AML-193 (cell line): ENCODE measurements around the gene FGGY.
"Not testable (repeated sequence)": the region's sequence is repeated elsewhere in the genome, so short reads cannot be mapped to it uniquely, and the experiment has no call there.

Source experiments
- DNase-seq, 2 experiments: peaks; one replicate each; lab custom pipeline; 2025; lab: John Stamatoyannopoulos, UW

The FGGY gene

DNA sequence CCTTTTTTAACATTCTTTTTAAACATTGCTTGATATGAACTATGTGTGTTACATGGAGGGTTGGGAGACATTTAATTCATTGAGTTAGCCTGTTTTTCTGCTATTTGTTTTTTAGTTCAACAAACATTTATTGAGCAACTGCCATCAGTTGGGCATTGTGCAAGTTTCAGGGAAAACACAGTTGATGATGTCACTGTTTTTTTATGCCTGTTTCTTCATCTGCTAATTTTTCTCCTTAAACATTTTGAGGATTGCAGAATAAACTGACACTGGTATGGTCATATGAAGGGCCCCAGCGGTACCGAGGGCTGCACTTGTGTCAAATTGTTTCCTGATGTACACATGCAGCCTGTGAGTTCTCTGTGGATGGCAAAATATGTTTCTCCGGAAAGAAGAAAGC is 253.0 kb downstream of the FGGY start:
- DNase-seq = peak; percentile 58 to 60

DNA sequence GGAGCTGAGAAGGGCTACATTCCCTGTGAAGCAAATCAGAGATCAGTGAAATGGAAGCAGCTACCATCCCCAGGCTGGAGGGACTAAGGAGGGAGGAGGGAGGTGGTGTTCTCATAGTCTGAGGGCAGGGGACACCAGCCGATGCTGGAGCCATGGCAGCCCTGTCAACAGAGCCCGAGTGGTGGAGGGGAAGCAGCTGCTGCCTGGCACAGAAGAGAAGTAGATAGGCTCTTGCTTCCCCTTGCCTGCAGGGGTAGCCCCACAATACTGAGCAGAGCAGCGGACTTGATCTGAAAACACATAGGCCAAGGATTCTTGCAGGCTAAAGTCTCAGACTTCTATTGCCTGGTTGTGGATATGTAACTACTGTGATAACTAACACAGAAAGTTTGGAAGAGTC is 255.1 kb downstream of the FGGY start:
- DNase-seq = no peak

DNA sequence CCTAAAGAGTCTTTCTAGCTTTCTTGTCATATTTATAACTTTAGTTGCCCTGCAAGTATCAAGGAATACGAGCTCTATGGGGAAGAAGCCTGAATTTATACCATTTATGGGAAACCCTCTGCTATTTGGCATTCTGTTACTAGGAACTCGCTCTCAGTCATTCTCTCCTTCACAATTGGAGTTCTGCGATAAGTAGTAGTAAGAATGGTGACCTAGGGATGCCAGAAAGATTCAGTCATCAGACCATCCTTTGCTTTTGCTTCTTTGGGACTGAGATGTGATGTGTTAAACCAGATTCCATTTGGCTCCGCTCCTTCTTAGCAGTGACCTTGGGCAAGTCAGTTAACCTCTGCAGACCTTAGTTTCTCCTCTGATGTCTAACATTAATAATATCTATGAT is 256.5 kb downstream of the FGGY start:
- DNase-seq = no peak

DNA sequence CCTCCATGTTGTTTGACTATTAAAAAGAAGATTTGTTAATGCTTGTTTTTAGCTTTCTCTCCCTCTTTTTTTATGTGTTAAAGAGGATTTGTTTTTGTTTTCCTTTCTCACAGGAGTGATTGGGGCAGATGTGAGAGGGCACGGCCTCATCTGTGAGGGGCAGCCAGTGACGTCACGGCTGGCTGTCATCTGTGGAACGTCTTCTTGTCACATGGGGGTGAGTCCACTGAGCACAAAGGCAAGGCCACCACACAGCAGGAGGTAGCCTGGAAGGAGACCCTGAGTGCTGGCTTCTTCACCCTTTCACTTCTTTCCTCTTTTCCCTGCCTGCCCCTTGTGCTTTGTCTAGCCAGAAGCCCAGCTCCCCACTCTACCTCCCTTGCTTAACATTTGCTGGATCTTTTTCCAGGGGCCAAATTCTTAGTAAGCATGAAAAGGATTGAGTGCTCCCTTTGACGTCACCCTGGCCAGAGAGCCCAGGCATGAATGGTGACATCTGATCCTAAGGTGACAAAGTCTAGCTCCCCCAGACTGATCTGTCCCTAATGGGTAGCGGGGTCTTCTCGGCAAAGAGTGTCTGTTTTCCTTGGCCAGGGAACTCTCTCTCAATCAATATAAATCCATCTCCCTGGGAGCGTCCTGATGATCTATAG is 257.2 kb downstream of the FGGY start:
- no peak for DNase-seq

DNA sequence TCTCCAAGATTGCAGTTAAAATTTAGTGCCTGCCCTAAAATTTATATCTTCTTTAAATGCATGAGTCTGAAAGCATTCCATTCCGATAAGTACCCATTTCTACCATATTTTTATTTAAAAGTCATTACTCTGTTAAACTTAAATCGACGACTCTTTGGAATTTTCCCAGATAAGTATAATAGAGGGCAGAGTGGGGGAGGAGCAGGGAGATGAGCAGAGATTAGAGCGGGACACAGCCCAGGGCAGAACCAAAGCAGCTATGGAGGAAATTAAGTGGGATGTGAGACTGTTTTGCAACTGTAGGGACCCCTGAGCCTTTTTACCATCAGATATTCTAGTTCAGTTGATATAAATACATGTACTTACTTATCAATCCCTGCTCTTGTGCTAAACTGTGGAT is 257.9 kb downstream of the FGGY start:
- no peak for DNase-seq

DNA sequence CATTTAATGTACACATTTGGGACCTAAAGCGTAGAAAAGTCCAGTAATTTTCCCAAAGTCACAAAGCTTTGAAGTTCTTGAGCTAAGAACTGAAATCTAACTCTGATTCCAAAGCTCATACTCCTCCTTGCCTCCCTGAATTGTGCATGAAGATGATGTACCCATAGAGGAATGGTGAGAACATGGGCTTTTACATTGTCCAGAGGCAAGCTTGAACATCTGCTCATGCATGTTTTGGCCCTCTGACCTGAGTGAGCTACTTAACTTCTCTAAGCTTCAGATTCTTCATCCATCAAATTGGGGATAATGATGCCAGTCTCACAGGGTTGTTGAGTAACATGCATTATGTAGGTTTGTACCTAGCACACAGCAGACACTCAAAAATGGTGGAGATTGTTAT is 259.5 kb downstream of the FGGY start:
- DNase-seq = no peak

DNA sequence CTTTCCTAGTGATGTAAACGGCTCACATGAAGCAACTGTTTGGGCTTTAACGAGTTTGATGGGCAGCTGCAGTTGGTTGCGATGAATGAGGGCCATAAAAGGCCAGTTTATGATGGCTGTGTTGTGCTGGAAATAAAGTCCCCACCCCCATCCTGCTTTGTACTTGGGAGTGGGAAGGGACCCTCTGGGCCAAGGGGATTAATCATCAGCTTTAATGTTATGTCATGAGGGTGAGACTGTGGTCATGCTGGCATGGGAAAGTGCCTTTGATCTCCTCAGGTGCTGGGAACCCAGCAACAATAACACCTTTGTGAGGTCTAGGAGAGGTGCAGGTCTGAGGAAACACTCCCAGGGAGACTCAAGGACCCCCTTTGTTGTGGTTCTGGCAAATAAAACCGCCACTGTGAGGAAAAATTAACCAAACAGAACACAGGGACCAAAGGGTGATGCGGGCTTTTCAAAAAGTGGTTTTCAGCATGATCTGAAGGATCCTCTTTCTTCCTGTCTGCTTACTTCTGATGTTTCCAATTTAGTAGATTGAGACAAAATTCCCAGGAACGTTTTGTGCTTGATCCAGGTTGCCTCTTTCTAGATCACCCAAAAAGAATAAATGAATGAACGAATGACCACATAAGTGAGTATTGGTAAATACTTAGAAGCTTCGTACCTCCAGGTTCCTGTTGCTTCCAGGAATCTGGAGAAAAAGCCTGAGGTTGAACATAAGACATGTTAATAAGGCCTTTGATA is 260.1 kb downstream of the FGGY start:
- DNase-seq = no peak

DNA sequence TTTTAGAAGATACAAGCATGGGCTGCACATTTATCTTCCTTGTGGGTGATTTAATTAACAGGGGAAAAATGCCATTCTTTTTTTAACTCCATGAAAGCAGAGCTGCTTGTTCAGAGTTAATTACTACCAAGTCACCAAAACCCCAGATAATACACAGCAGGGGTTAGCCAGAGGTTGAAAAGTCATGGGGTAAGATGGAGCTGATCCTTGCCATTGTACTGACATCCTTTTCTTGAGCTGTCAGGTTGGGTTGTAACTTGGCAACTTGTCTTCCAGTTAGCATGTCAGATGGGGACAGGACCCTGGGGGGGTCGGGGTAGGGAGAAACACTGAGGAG is 260.6 kb downstream of the FGGY start:
- DNase-seq = no peak

DNA sequence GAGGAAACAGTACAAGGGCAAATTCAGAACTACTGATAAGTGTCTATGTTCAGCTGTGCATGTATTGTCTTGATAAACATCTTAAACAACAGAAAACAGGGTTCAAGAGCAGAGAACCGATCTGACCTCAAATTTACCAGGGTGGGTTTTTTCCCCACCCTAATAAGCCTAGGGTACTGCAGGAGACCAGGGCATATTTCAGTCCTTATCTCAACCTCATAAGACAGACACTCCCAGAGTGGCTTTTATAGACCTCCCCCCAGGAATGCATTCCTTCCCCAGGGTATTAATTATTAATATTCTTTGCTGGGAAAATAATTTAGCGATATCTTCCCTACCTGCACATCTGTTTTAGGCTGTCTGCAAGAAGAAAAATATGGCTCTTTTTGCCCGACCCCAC is 261.7 kb downstream of the FGGY start:
- DNase-seq = not testable (repeated sequence)

DNA sequence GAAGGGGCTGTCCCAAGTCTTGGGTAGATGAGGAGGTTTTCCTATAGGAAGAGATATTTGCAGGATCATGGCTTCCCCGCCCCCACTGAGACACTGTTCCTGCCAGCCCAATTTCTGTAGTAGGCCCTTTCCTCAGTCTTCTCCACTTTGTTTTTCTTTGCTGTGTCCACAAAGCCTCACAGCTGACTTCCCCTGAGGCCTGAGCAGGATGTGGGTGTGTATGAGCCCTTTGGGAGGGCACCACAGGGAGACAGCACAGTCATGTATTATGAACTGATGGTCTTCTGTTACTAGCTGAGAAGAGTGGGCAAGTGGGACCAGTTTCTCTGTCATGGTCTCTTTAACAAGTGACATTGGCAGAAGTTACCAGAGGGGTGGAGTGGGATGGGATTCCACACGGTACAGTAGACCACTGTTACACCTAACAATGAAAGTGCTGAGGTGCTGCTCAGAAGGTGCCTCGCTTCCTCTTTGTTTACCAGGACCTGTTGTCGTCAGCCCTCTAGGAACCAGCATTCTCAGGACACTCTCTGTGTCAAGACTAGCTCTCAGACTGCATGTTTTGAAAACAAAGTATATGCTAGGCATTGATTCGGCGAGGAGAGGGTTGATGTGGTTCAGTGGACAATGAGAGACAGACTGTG is 264.0 kb downstream of the FGGY start:
- no peak for DNase-seq

DNA sequence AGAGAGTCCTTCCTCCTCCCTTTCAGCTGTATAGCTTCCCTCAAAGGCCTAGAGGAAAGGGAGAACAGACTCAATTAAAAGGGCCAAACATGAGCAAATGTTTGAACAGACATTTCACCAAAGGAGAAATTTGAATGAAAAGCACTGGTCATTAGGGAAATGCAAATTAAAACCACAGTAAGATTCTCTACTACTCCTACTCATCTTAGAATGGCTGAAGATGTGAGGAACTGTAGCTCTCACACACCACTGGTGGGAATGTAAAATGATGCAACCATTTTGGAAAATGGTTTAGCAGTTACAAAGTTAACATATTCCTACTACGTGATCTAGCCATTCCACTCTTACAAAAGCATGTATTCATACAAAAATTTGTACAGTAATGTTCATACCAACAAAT is 264.9 kb downstream of the FGGY start:
- no peak for DNase-seq

DNA sequence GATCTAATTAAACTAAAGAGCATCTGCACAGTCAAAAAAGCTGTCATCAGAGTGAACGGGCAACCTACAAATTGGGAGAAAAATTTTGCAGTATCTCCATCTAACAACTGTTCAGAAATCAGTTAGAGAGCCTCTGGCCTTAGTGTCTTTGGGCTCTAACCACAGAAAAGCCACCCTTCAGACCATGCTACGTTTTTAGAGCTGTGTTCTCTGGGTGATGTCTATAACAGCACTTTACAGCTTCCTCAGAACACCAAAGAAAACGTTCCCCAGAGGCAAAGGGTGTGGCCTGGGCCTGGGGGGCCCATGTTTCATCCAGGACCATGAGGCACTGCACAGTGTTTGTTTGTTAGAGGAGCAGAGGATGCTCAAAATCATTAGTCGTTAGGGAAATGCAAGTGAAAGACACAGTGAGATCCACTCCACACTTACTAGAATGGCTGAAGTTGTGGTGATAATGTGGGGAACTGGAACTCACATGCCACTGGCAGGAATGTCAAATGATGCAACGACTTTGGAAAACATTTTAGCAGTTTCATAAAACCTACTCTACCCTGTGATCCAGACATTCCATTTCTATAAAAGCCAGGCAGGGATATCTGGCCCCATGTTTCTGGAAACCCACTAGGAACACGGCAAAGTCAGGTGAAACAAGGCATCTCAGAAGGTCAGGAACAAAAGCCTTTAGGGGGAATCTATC is 267.4 kb downstream of the FGGY start:
- no peak for DNase-seq

DNA sequence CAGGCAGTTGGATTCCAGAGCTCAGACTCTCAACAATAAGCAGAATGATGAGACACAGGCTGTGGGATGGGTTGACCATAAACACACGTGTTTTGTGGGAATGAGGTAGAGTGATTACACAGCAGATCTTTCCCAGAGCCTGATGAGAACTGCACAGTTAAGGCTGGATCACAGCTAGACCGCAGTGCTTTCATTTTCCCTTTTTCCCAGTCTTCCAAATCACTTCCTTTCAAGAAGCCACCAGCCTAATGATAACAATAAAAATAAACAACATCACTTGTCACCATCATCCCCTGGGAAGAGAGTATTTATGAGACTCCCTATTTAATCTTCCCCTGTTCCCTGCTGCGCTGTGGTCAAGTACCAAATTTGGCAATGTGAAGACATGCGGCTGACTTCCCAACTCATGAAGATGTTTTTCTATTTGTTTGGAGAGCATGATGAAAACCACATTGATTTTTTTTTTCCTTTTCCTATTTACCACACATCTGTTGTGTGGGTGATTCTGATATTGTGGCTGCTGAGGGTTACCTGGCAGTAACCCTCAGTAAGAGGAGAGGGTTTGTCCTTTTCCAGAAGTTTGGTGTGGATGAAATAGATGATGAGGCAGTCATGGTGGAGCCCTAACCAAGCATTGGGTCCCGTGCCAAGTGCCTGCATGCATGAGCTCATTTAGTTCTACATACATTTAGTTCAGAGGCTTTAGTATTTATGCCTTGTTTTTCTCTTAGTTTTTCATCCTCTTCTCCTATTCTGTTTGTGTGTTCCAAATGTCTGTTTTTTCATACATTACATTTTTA is 268.9 kb downstream of the FGGY start:
- no peak for DNase-seq

DNA sequence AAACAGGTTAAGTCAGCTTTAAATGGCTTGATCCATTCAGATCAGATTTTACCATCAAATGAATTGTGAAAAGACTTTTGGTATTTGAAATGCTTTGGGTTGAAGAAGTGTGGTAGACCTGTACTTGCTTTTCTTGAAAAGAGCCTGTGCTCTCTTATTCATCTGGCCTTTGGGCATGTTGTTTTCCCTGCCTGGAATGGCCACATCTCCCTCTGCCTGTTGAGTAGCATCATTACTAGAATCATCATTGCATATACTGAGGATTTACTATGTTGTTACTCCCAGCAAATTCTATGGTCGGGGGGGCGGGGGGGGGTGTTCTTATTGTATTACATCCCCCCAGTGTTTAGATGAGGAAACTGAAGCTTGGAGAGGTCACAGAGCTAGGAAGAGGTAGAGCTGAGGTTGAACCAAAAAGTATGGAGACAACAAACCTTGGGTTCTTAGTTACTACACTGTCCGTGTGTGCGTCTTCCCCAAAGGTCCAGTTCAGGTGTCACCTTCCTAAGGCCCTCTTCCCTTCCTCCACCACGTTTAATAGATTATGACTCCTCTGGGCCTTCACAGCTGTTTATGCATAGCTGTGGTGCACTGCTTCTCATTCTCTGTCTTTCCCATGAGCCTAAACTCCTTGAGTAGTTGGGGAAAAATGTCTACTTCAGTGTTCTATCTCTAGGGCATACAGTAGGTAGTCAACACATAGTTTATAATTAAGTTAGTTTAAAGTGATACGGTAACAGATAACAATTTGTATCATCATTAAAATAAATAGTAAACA is 271.5 kb downstream of the FGGY start:
- no peak for DNase-seq

DNA sequence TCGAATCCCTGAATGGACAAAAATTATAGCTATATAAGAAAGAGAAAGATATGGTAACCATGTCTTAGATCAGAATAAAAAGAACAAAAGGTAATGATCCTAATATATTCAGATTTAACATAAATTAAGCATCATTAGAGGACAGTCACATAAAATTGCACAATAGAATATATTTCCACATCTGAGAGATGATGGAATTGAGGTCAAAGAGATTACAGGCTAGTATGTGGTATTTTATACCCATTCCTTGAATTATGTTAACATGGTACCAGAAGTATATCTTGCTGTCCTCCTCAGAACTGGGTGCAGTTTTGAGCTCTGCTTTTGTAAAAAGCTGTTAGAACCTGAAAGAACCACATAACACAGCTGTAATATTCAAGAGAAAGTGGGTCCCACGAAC is 272.3 kb downstream of the FGGY start:
- DNase-seq = peak; percentile 17 to 26

DNA sequence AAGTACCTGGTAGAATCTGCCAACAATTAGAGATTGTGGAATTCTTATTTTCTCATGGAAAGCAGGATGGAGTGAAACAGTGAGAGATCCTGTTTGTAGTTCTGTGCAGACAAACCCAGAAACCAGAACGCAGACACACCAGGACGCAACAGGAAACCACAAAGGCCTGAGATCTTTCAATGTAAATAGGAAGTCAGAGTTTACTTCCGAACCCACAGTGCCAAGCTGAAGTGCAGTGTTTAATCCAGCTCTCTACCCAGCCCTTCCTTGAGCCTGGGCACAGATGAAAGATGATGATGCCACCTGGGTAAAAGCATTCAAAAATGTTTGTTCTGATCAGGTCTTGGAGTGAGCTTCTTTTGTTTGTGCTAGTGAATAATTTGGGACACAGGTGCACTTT is 273.6 kb downstream of the FGGY start:
- DNase-seq = peak; percentile 70 to 75

DNA sequence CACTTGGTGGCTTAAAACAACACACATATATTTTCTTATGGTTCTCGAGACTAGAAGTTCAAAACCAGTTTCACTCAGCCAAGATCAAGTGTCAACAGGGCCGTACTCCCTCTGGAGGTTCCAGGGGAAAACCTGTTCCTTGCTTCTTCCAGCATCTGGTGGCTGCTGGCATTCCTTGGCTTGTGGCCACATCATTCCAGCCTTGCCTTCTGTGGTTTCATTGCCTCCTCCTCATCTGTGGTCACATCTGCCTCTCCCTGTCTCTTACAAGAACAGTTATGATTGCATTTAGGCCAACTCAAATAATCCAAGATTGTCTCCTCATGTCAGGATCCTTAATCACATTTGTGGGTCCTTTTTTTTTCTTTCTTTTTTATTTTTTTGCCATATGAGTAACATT is 277.2 kb downstream of the FGGY start:
- DNase-seq = no peak

DNA sequence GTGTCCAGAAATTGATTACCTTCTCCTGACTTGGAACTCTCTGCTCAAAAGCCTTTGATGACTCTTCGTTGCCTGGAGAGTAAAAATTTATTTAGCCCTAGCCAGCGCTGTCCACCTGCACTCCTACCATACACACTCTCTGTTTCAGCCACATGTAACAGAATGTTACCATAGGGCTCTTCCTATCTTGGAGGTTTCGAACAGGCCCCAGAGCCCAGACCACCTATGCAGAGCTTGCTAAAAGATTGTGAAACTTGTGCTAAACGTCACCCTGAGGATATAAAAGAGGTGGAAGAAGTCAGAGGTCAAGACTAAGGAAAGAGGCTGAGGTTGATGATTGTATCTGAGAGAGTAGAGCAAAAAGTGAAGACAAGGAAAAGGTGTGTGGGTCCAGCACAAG is 280.9 kb downstream of the FGGY start:
- DNase-seq = no peak

DNA sequence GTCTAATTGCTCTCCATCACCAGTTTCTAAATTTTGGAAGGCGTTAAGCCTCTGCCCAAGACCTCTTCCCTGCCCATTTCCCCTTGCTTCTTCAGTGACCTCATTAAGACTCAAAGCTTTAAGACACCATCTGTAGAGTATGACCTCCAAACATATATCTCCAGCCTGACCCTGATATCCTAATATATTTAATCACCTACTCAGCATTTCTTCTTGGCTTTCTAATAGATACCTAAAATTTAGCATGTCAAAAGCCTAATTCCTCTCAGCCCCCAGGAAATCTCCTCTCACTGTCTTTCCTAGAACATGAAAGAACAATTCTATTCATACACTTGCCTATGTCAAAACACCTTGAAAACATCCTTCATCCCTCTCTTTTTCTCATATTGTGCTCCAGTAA is 282.3 kb downstream of the FGGY start:
- no peak for DNase-seq

DNA sequence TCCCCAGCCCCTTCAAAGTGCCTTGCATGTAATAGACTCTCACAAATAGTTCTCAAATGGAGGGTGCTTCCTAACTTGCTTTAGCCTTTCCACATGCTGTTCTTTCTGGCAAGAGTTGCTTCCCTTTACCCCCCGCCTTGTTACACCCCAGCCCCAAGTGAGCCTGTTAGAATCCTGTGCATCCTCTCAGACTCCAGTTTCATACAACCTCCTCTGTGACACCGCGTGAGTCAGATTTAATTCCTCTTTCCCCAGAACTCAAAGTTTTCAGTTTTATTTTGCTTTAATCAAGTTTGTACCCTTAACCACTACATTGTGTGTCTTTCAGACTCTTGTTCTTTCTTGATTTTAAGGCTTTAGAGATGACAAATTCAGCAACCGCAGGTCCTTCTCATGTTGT is 283.4 kb downstream of the FGGY start:
- DNase-seq = no peak

DNA sequence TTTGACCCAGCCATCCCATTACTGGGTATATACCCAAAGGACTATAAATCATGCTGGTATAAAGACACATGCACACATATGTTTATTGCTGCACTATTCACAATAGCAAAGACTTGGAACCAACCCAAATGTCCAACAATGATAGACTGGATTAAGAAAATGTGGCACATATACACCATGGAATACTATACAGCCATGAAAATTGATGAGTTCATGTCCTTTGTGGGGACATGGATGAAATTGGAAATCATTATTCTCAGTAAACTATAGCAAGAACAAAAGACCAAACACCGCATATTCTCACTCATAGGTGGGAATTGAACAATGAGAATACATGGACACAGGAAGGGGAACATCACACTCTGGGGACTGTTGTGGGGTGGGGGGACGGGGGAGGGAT is 295.5 kb downstream of the FGGY start:
- not testable (repeated sequence) for DNase-seq
